H1 (cell line): ENCODE results near the gene IFNL2. TPM values are rescaled to one million over a fixed set of nuclear protein-coding genes. Genes with fewer than 3 reads are reported as not detected.

Experiments used
- CTCF ChIP-seq, 3 experiments: IDR thresholded peaks; 1 replicate in 2 of 3; 2 replicates in 1 of 3; pipeline versions ENCODE4 v1.5.1 to v1.6.1; 2011; ENCODE audit warnings: low read length in 3 of 3, mild to moderate bottlenecking in 3 of 3, inconsistent platforms in 2 of 3, low read depth in 1 of 3, moderate library complexity in 1 of 3; ENCODE audit not compliant: insufficient read depth in 1 of 3; ENCODE audit errors: control extremely low read depth in 1 of 3
- FOSL1 ChIP-seq: IDR thresholded peaks from 2 replicates; pipeline ENCODE4 v1.6.1; 2011; ENCODE audit warnings: mild to moderate bottlenecking, low read depth, low read length, moderate library complexity; ENCODE audit not compliant: insufficient read depth
- GABPA ChIP-seq: IDR thresholded peaks from 2 replicates; pipeline ENCODE4 v1.6.1; 2011; ENCODE audit warnings: mild to moderate bottlenecking, low read length, moderate library complexity, borderline replicate concordance; ENCODE audit not compliant: insufficient read depth
- KDM4A ChIP-seq: IDR thresholded peaks from one replicate; pipeline ENCODE4 v1.7.1; 2012; ENCODE audit warnings: low read depth, mild to moderate bottlenecking, moderate library complexity, low read length, inconsistent platforms; ENCODE audit not compliant: severe bottlenecking
- MAX ChIP-seq: IDR thresholded peaks from 2 replicates; pipeline ENCODE4 v1.6.1; 2012; ENCODE audit warnings: inconsistent platforms
- SP1 ChIP-seq: IDR thresholded peaks from 2 replicates; pipeline ENCODE4 v1.6.1; 2011; ENCODE audit warnings: low read depth, low read length
- SRF ChIP-seq: IDR thresholded peaks from 2 replicates; pipeline ENCODE4 v1.6.1; 2011; ENCODE audit warnings: mild to moderate bottlenecking, low read depth, low read length, moderate library complexity
- polyA plus RNA-seq, 7 experiments: library from polyadenylated mRNA; depleted of rRNA in 3 of 7; stranded (reverse) in 5 of 7; unstranded in 2 of 7; fragments of >200 nt in 5 of 7; fragments of 200-250 nt in 2 of 7; gene quantifications; 1 replicate in 5 of 7; 2 replicates in 1 of 7; 4 replicates in 1 of 7; pipeline versions ENCODE4 v1.2.1 to v1.2.3, GENCODE V29; 2011 to 2013; ENCODE audit warnings: missing spikeins in 2 of 7, mixed read lengths in 2 of 7
- total RNA-seq: library from RNA; stranded (reverse); fragmentation: NEBNext Ultra II Directional; extraction: Animal tissue kit (Norgen Biotek cat#: 25700); gene quantifications from 2 replicates; pipeline ENCODE4 v1.2.1, GENCODE V29; 2021

The IFNL2 gene
- total and polyA plus RNA-seq, 2 of the 8 experiments (the other 6 are each of a cell fraction or from before 2014, with no cell fraction given): not detected

GRCh38 chr19:39303373-39304184 lies 35.4 kb downstream of the IFNL2 start (continued):
- TF ChIP-seq CTCF (IDR thresholded peaks at IDR 0.05; ENCODE audit: control extremely low read depth in 1 of 3, insufficient read depth in 1 of 3, low read depth in 1 of 3, low read length in 3 of 3) (no peak), SRF (no peak), MAX (no peak), GABPA (no peak), SP1 (peak; percentile 41; the same call in 1 of the 2 replicates), KDM4A (no peak), FOSL1 (no peak)
- TF ChIP-seq, all 59 proteins: peak for 5
